Iris pigment epithelial cell (primary cell): ENCODE results near the gene AUH.
A peak's percentile ranks its signal among the peaks of the same experiment; 100 is the strongest.

Experiments used
- DNase-seq: peaks from one replicate; pipeline ENCODE4 v3.0.0-alpha.2; 2011; ENCODE audit warnings: low read depth

Gene AUH

DNA sequence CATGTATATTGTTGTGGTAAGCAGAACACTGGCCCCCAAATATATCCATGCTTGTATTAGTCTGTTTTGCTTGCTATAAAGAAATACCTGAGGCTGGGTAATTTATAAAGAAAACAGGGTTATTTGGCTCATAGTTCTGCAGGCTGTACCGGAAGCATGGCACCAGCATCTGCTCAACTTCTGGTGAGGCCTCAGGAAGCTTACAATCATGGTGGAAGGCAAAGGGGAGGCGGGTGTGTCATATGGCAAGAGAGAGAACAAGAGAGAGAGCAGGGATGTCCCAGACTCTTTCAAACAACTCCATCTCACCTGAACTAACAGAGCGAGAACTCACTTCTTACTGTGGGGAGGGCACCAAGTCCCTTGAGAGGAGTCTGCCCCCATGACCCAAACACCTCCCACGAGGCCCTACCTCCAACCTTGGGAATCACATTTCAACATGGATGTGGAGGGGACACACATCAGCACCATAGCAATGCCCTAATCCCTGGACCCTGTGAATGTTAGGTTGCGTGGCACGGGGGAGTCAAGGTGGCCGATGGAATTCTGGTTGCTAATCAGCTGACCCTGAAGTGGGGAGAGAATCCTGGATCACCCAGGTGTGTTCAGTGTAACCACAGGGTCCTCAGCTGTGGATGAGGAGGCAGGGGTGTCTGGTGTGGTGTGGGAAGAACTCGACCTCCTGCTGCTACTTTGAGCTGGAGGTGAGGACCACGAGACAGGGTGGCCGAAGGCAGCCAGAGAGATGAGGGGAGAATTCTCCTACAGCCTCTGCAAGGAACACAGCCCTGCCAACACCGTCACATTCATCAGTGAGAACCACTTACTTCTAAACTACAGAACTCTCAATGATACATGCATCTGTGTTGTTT, 172.8 kb downstream of the AUH start:
- no peak for DNase-seq

- peak; percentile 45 for DNase-seq
Observed at GRCh38 chr9:91187965-91188344, 173.8 kb downstream of the AUH start.

DNA sequence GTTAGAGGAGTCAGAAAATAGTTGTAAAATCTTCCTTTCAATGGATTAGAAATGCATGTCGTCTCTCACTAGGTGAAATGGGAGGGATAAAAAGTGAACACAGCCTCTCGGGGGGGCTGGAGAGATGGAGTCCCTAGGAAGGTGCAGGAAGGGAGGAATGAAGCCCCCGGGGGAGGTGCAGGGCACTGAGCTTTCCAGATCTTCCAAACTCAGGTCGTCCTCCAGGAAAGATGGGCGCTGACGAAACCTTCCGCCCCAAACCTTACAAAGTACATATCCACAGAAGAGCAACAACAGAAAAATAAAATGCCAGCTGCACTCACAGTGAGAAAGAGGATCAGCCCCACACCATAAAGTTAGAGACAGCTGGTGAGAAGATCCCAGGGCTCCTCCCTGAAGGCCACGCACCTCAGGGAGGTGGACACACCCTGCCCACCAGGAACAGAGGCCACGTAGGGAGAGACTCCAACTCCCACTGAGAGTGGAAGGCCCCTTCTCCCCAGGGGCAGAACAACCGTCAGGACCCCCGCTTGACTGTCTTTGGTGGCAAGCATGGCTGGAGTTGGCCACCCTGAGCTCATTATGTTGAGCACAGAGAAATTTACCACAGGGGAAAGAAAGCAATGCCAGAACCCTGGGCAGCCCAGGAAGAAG, 174.3 kb downstream of the AUH start:
- DNase-seq: no peak

- peak; percentile 40 for DNase-seq
Observed at GRCh38 chr9:91186632-91187108, 175.0 kb downstream of the AUH start.

- no peak for DNase-seq
Observed at GRCh38 chr9:91185193-91185886, 176.4 kb downstream of the AUH start.

DNA sequence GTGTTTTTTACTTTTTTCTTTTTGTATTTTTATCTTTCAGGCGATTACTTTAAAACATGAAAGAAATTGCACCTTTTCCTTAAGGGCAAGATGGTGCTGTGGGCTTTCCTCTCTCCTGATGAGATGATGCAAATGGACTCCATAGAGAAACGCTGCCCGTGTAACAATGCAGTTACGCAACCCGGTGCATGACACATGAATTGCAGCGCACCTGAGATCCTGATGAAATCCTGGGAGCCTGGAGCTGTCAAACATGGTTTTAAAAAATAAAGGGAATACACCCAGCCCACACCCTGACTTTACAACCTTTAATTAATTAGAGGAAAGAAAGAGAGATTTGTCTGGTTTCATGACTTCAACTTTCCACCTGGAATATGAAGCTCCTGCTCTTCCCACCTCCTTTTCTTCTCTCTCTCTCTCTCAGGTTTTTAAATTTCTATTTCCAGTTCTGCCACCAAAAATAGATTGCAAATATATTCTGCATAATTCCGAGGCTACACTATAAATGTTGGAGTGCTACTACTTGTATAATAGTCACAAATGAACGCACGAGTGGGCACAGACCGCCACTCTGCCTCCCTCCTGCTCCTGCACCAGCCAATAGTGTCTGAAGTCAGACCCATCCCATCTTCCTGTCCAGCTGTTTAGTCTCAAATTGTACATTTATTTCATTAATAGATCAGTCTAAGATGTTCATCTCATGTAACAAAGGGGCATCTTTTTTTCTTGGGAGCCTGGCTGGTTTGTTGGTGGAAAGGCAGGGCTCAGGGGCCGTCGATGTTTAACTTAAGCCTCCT, 179.1 kb downstream of the AUH start:
- peak; percentile 46 for DNase-seq

- DNase-seq: no peak
Observed at GRCh38 chr9:91181541-91181940, 180.2 kb downstream of the AUH start.

- no peak for DNase-seq
Observed at GRCh38 chr9:91180930-91181268, 180.8 kb downstream of the AUH start.

- no peak for DNase-seq
Observed at GRCh38 chr9:91180240-91180929, 181.3 kb downstream of the AUH start.

DNA sequence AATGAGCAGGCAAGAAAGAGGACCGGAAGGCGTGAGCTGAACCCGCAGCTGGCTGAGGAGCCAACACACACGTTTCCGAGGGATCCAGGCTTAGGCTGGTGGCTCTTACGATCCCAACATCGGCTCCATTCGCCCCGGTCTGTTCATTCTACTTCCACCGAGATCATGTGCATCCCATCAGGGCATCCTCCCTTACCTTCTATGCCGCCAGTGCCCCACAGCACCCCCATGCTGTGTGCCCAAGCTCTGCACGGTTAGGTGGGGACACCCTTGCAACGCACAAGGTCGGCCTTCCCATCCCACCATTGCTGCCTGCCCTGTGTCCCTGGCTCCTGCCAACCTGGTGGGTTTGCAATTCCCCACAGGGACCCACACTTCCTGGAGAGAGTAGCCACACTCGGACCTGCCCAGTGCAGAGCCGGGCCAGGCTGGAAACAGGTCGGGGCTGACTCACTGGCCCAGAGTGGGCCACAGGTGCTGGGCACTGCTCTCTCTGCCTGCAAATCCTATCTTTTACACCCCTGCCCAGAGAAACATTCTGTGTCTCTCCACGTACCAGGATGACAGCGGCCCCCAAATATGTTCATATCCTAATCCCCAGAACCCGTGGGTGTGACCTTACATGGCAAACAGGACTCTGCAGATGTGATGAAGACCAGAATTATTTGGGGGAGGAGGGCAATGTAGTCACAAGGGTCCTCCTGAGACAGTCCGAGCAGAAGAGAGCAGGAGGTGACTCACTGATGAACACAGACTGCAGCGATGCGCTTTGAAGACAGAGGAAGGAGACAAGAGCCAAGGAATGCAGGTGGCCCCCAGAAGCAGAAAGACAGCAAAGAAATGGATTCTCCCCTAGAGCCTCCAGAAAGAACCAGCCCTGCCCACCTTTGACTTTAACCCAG, 182.2 kb downstream of the AUH start:
- peak; percentile 41 for DNase-seq

DNA sequence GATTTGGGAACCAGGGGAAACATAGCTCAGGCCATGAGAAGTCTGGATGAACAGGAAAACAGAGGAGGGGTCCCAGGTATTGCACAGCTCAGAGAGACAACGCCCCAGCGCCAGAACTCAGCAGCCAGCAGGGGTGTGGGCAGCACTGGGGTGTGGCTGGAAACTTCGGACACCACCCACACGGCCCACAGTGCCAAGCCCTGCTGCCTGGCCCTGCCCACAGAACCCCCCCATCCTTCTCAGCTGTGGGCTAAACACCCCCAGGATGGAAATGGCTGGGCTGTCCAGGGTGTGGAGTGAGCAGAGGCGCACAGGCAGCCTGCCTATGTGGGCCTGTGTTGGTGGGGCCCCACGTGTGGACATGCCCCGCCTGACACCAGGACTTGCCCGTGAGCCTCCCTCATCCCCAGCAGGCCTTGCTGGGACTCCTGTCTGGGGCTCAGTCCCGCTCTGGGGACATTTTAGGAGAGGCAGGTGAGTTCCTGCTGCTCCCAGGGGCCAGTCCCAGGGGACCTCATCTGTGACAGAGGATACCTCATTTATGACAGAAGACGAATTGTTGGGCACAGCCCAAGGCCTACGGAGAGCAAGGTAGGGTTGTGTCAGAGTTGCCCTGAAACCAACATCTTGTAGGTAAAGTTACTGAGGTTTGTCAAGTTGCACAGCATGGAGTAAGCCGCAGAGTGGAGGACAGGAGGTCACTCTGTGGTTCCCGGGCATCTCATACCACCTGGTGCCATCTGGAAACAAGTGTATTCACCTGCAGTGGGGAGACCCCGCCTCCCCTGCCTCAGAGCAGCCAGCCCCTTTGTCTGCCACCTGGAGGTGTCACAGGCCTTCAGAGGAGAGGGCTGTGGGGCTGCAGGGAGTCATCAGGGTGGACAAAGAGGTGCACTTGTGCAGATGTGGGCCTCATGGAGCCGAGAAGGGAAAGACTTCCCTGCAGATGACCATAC, 183.2 kb downstream of the AUH start:
- no peak for DNase-seq

GRCh38 chr9:91177661-91178280, 183.9 kb downstream of the AUH start:
- DNase-seq: no peak

- no peak for DNase-seq
Observed at GRCh38 chr9:91177081-91177480, 184.6 kb downstream of the AUH start.

- DNase-seq: no peak
Observed at GRCh38 chr9:91176426-91176825, 185.3 kb downstream of the AUH start.

- no peak for DNase-seq
Observed at GRCh38 chr9:91174772-91175171, 186.9 kb downstream of the AUH start.

DNA sequence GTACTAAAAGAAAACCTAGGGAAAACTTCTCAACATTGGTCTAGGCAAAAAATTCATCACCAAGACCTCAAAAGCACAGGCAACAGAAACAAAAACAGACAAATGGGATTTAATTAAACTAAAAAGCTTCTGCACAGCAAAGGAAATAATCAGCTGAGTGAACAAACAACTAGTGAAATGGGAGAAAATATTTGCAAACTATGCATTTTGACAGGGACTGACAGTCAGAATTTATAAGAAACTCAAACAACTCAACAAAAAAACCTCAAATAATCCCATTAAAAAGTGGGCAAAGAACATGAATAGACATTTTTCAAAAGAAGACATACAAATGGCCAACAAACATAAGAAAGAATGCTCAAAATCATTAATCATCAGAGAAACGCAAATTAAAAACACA, 189.4 kb downstream of the AUH start:
- DNase-seq: no peak

- no peak for DNase-seq
Observed at GRCh38 chr9:91170951-91171350, 190.8 kb downstream of the AUH start.

DNA sequence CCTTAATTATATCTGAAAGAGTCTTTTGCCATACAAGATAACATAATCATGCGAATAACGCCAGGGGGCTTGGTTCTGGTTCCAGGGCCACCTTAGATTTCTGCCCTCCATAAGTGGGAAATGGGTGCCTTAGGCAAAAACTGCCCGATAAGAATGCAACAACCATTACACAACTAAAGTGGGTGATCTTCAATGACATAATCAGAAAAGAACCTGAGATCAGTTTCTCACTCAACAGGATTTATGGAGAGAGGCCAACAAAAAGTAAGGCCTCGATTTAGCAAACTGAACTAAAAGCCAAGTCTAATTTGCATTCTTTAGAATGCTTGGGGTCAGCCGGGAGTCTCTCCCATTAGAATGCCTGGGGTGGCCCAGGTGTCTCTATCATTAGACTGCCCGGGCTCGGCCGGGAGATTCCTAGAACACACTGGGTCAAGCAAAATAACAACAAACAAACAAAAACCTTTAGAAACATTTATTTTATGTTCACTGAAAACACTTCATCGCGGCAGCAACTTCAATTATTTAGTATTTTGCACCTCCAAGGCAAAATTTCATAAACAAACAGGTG, 194.8 kb downstream of the AUH start:
- peak; percentile 85 for DNase-seq
